AG10803 (cell line): ENCODE results near the gene FAM184A.
A peak's percentile ranks its signal among the peaks of the same experiment; 100 is the strongest.
"Not testable (repeated sequence)": the region's sequence is repeated elsewhere in the genome, so short reads cannot be mapped to it uniquely, and the experiment has no call there.

ENCODE experiments used
- DNase-seq: peaks from one replicate; pipeline ENCODE4 v3.0.0; 2010; ENCODE audit warnings: low read depth
- H3K4me3 ChIP-seq: 2 replicates; pipeline ENCODE4 v1.5.1; 2011; ENCODE audit warnings: mild to moderate bottlenecking, low read length, control low read depth
- TF ChIP-seq, protein P1 (sequence below): conservative IDR thresholded peaks from 2 replicates; pipeline ENCODE4 v1.5.1; 2011; ENCODE audit warnings: mild to moderate bottlenecking, low read length, control low read depth, inconsistent platforms

FAM184A gene

GRCh38 chr6:119122336-119122735 lies 43.9 kb upstream of the FAM184A start:
- TF ChIP-seq, protein P1, sequence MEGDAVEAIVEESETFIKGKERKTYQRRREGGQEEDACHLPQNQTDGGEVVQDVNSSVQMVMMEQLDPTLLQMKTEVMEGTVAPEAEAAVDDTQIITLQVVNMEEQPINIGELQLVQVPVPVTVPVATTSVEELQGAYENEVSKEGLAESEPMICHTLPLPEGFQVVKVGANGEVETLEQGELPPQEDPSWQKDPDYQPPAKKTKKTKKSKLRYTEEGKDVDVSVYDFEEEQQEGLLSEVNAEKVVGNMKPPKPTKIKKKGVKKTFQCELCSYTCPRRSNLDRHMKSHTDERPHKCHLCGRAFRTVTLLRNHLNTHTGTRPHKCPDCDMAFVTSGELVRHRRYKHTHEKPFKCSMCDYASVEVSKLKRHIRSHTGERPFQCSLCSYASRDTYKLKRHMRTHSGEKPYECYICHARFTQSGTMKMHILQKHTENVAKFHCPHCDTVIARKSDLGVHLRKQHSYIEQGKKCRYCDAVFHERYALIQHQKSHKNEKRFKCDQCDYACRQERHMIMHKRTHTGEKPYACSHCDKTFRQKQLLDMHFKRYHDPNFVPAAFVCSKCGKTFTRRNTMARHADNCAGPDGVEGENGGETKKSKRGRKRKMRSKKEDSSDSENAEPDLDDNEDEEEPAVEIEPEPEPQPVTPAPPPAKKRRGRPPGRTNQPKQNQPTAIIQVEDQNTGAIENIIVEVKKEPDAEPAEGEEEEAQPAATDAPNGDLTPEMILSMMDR: no peak
- no peak for DNase-seq
- H3K4me3 ChIP-seq: no peak overlapping the region

GRCh38 chr6:119121367-119121766 lies 42.9 kb upstream of the FAM184A start:
- no peak overlapping the region for H3K4me3 ChIP-seq
- no peak for DNase-seq
- TF ChIP-seq, protein P1: no peak

- TF ChIP-seq, protein P1: no peak
- H3K4me3 ChIP-seq: no peak overlapping the region
- peak; percentile 77 for DNase-seq
Measured at GRCh38 chr6:119119989-119120388, 41.5 kb upstream of the FAM184A start.

GRCh38 chr6:119119062-119119461 lies 40.6 kb upstream of the FAM184A start:
- DNase-seq, H3K4me3 ChIP-seq: not testable (repeated sequence)

- DNase-seq: no peak
- TF ChIP-seq, protein P1: peak; percentile 14
- no peak overlapping the region for H3K4me3 ChIP-seq
Measured at GRCh38 chr6:119116712-119117281, 38.3 kb upstream of the FAM184A start.

DNA sequence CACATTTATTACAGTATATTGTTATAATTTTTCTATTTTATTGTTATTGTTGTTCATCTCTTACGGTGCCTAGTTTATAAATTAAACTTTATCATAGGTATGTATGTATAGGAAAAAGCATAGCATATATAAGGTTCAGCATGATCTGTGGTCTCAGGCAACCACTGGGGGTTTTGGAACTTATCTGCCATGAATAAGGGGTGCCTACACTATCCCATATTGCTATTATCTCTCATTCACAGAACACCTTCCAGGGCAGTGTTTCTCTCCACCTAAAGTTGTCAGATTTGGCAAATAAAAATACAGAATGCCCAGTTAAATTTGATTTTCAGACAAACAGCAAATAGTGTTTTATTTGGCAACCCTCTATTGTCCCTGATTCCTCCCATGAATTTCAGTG lies 35.5 kb upstream of the FAM184A start:
- TF ChIP-seq, protein P1: no peak

GRCh38 chr6:119112812-119113530 lies 34.5 kb upstream of the FAM184A start:
- DNase-seq: no peak
- TF ChIP-seq, protein P1: no peak
- H3K4me3 ChIP-seq: no peak overlapping the region

More for the DNA sequence above, 35.5 kb upstream of the FAM184A start:
- no peak overlapping the region for H3K4me3 ChIP-seq
- no peak for DNase-seq
